Measurements from ENCODE around the gene EBF4. TPM values are rescaled to one million over a fixed set of nuclear protein-coding genes. Genes with fewer than 3 reads are reported as not detected.
A peak's percentile ranks its signal among the peaks of the same experiment; 100 is the strongest.

The EBF4 gene
- total RNA-seq, 2 experiments from 2014 or later, result 1.5 to 4.4 TPM

DNA sequence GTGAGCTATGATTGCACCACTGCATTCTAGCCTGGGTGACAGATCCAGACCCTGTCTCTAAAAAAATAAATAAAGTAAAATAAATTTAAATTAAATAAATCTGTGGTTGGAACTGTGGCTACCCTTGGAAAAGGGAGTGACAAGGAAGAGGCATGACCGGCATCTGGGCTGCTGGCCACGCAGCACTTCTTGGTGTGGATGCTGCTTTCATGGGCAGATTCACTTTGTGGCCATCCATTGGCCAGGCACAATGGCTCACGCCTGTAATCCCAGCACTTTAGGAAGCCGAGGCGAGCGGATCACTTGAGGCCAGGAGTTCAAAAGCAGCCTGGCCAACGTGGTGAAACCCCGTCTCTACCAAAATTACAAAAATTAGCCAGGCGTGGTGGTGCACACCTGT, 16.1 kb downstream of the EBF4 start:
- CTCF ChIA-PET (ENCODE audit: unreplicated experiment), result no interaction called here
- H3K36me3 ChIP-seq (ENCODE audit: insufficient read depth, low read length), result no peaks in the 10 kb centered on the region
- H3K4me3 ChIP-seq (ENCODE audit: low read depth, low read length, poor library complexity, severe bottlenecking), result no peak overlapping the region
- H3K4me2 ChIP-seq (ENCODE audit: low read length), result no peak overlapping the region
- POLR2A ChIA-PET, result no interaction called here
- H3K9me3 ChIP-seq (ENCODE audit: low read length), result no peaks in the 10 kb centered on the region
- BruUV-seq (replicated peaks), result no TSS peak
- intact Hi-C loops (cut with micrococcal nuclease; ENCODE audit: unreplicated experiment), result no loop called here
- no peak overlapping the region for H3K27ac ChIP-seq (ENCODE audit: low read depth, low read length, poor library complexity, severe bottlenecking)
- no peaks in the 10 kb centered on the region for H3K9me2 ChIP-seq (ENCODE audit: insufficient read depth, low read length)
- no peaks in the 10 kb centered on the region for H3K4me1 ChIP-seq (ENCODE audit: insufficient read depth, low read length, poor library complexity, severe bottlenecking)
- DNase-seq (ENCODE audit: low spot score), result no peak
- TF ChIP-seq, protein P1, sequence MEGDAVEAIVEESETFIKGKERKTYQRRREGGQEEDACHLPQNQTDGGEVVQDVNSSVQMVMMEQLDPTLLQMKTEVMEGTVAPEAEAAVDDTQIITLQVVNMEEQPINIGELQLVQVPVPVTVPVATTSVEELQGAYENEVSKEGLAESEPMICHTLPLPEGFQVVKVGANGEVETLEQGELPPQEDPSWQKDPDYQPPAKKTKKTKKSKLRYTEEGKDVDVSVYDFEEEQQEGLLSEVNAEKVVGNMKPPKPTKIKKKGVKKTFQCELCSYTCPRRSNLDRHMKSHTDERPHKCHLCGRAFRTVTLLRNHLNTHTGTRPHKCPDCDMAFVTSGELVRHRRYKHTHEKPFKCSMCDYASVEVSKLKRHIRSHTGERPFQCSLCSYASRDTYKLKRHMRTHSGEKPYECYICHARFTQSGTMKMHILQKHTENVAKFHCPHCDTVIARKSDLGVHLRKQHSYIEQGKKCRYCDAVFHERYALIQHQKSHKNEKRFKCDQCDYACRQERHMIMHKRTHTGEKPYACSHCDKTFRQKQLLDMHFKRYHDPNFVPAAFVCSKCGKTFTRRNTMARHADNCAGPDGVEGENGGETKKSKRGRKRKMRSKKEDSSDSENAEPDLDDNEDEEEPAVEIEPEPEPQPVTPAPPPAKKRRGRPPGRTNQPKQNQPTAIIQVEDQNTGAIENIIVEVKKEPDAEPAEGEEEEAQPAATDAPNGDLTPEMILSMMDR (conservative IDR thresholded peaks at IDR 0.05; ENCODE audit: low read length), result no peak
- no peak for TF ChIP-seq EZH2phosphoT487 (IDR thresholded peaks at IDR 0.05; ENCODE audit: borderline replicate concordance, low read depth, low read length)
- H3K79me2 ChIP-seq (ENCODE audit: insufficient read depth, low read depth, low read length), result no peaks in the 10 kb centered on the region
- H2AFZ ChIP-seq (ENCODE audit: low read length), result no peak overlapping the region
- H4K20me1 ChIP-seq (ENCODE audit: insufficient read depth, low read length), result no peaks in the 10 kb centered on the region

DNA sequence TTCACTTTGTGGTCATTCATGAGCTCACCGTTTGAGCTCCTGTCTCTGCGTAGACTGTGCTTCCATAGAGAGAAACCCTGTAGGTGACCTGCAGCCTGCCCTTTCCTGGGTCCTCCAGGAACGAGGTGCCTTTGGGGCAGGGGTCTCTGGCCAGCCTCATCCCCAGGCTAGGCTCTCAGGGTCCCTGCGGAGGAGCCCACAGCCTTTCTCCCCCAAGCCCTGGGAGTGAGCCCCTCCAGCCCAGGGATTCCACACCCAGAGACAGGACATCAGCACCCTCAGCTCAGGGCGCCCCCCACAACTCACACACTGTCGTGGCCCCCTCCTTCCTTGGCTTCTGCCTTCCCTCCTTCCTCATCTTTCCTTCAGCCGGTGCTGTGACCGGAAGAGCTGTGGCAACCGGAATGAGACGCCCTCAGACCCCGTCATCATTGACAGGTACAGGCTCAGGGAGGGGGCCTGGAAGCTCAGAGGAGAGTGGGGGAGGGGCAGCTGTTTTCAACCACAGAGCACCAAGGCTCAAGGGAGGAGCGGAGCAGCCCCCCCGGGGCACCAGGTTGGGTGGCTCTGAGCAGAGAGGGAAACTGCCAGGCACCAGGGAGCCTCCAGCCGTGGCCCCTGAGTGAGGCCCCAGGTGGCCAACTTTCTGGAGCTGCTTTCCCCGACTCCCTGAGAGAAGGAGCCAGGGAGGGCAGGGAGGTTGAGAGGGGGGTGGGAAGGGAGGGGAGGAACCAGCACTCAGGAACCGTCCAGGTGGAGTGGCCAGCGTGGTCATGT, 16.8 kb downstream of the EBF4 start:
- H3K27ac ChIP-seq (ENCODE audit: low read depth, low read length, poor library complexity, severe bottlenecking), result no peak overlapping the region
- CTCF ChIA-PET (ENCODE audit: unreplicated experiment), result no interaction called here
- no peak overlapping the region for H3K4me2 ChIP-seq (ENCODE audit: low read length)
- POLR2A ChIA-PET, result interaction anchor here (0.6 kb wide), 1 partner anchor 13 kb away, joined by 3 read pairs; no protein-coding TSS in a partner anchor
- H3K36me3 ChIP-seq (ENCODE audit: insufficient read depth, low read length), result no peaks in the 10 kb centered on the region
- no peaks in the 10 kb centered on the region for H3K9me3 ChIP-seq (ENCODE audit: low read length)
- no peaks in the 10 kb centered on the region for H3K79me2 ChIP-seq (ENCODE audit: insufficient read depth, low read depth, low read length)
- no peak for DNase-seq (ENCODE audit: low spot score)
- H3K4me1 ChIP-seq (ENCODE audit: insufficient read depth, low read length, poor library complexity, severe bottlenecking), result no peaks in the 10 kb centered on the region
- H3K9me2 ChIP-seq (ENCODE audit: insufficient read depth, low read length), result no peaks in the 10 kb centered on the region
- no peak overlapping the region for H3K4me3 ChIP-seq (ENCODE audit: low read depth, low read length, poor library complexity, severe bottlenecking)
- TF ChIP-seq, protein P1 (conservative IDR thresholded peaks at IDR 0.05; ENCODE audit: low read length), result no peak
- TF ChIP-seq EZH2phosphoT487 (IDR thresholded peaks at IDR 0.05; ENCODE audit: borderline replicate concordance, low read depth, low read length), result no peak
- H2AFZ ChIP-seq (ENCODE audit: low read length), result no peak overlapping the region
- intact Hi-C loops (cut with micrococcal nuclease; ENCODE audit: unreplicated experiment), result no loop called here
- no peaks in the 10 kb centered on the region for H4K20me1 ChIP-seq (ENCODE audit: insufficient read depth, low read length)
- no TSS peak for BruUV-seq (replicated peaks)

DNA sequence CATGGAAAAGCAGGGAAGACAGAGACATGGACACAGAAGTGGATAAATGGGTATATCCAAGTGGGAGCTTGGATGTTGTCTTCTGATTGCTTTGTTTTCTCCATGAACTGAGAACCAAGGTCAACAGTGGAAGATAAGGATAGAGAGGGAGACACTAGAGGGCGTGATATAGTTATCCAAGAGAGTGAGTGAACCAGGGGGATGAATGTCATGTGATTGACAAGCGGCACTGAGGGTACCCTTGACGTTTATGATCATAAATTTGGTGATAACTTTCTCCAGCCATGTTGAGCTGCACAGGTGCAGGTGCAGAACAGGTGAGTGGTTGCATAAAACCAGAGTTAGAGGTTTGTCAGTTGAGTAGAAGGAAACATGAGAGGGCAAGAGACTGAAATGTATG, 20.7 kb downstream of the EBF4 start:
- TF ChIP-seq, protein P1 (conservative IDR thresholded peaks at IDR 0.05; ENCODE audit: low read length), result peak; percentile 72
- TF ChIP-seq EZH2phosphoT487 (IDR thresholded peaks at IDR 0.05; ENCODE audit: borderline replicate concordance, low read depth, low read length), result no peak
- H3K4me3 ChIP-seq (ENCODE audit: low read depth, low read length, poor library complexity, severe bottlenecking), result no peak overlapping the region
- CTCF ChIA-PET (ENCODE audit: unreplicated experiment), result no interaction called here
- intact Hi-C loops (cut with micrococcal nuclease; ENCODE audit: unreplicated experiment), result loop anchor here (10.0 kb wide), 2 partner anchors 142 to 292 kb away; no protein-coding TSS in a partner anchor
- BruUV-seq (replicated peaks), result no TSS peak
- POLR2A ChIA-PET, result interaction anchor here (0.6 kb wide), 1 partner anchor 859 kb away, joined by 3 read pairs; no protein-coding TSS in a partner anchor
- no peak overlapping the region for H3K27ac ChIP-seq (ENCODE audit: low read depth, low read length, poor library complexity, severe bottlenecking)
- no peaks in the 10 kb centered on the region for H3K9me3 ChIP-seq (ENCODE audit: low read length)
- no peak overlapping the region for H2AFZ ChIP-seq (ENCODE audit: low read length)
- no peak overlapping the region for H3K4me2 ChIP-seq (ENCODE audit: low read length)
- H4K20me1 ChIP-seq (ENCODE audit: insufficient read depth, low read length), result no peaks in the 10 kb centered on the region
- H3K79me2 ChIP-seq (ENCODE audit: insufficient read depth, low read depth, low read length), result no peaks in the 10 kb centered on the region
- peak; percentile 30 for DNase-seq (ENCODE audit: low spot score)
- H3K36me3 ChIP-seq (ENCODE audit: insufficient read depth, low read length), result no peaks in the 10 kb centered on the region
- H3K4me1 ChIP-seq (ENCODE audit: insufficient read depth, low read length, poor library complexity, severe bottlenecking), result no peaks in the 10 kb centered on the region
- no peaks in the 10 kb centered on the region for H3K9me2 ChIP-seq (ENCODE audit: insufficient read depth, low read length)
